Measurements from ENCODE around the gene SCN8A. TPM values are rescaled to one million over a fixed set of nuclear protein-coding genes. Genes with fewer than 3 reads are reported as not detected.
A peak's percentile ranks its signal among the peaks of the same experiment; 100 is the strongest.

The SCN8A gene
- polyA plus RNA-seq, 1 donor = 0.25 TPM

DNA sequence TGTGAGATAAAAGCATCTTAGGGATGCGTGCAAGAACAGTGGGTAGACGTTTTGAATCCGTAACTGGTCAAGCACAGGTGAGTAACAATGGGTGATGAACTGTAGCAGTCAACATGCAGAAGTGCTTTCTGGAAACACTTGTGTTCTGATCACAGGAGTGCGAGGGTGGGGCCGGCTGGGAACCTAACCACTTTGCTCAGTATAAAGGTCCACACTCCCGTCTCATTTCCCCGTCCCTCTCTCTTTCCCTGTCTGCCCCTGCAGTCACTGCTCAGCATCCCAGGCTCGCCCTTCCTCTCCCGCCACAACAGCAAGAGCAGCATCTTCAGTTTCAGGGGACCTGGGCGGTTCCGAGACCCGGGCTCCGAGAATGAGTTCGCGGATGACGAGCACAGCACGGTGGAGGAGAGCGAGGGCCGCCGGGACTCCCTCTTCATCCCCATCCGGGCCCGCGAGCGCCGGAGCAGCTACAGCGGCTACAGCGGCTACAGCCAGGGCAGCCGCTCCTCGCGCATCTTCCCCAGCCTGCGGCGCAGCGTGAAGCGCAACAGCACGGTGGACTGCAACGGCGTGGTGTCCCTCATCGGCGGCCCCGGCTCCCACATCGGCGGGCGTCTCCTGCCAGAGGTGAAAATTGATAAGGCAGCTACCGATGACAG lies 130.4 kb downstream of the SCN8A start:
- peak; percentile 23 for DNase-seq

DNA sequence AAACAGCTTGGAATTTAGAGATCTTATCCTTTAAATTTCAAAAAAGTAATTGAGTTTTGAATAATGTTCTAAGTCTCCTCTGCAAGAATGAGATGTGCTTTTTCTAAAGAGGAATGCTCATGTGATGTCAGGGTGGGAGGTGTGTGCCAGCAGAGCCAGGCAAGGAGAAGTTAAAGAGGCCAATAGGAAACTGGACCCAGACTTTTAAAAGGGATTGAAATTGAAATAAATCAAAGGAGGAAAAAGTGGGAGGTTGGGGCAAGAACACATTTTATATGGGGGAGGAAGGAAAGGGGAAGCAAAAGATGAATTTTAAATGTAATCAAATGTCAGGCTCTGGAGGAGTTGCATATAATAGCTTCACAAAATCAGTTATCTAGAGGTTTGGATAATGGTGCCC lies 131.4 kb downstream of the SCN8A start:
- no peak for DNase-seq

DNA sequence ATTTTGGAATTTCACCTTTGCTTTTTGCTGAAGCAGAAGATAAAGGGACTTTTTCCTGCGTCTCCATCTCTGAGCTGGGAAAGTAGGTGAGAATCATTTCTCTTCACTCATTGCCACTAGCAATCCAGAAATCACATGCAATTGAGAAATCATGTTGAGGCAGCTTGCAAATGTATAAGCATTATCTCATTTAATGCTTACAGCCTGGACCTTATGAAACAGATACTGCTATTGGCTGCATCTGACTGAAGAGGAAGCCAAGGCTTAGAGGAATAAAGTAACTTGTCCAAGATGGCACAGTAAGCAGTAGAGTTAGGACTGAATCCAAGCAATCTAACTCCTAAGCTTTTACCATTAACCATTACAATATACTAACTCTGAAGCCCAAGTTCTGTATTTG lies 135.1 kb downstream of the SCN8A start:
- DNase-seq = no peak

DNA sequence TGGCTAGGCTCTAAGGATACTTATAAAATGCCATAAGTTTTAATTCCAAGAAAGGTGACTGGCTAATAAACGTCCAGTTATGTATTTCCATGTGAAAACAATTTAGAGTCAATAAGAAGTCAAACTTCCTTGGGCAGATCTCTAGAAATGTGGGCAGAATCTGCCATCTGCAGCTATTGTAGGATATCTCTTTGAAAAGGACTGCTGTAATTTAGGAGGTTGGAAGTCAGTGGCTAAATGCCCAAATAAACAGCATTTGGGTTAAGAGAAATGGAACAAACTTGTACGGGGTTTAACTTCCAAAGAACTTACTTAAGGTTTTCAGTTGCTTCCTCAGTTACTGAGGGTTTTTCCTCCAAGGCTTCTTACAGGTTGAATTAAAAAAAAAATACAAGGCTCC lies 135.9 kb downstream of the SCN8A start:
- no peak for DNase-seq

DNA sequence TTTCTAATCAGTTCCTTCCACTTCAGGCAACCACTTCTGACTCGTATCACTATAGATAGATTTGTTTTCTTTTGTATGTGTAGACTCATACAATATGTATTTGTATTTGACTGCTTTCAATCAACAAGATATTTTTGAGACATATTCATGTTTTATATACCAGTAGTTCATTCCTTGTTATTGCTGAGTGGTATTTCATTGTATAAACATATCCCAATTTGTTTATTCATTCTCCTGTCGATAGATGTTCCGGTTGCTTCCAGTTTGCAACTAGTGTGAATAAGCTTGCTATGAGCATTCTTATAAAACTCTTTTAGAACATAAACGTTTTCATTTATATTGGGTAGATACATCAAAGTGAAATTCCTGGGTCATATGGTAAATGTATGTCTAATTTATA lies 138.3 kb downstream of the SCN8A start:
- DNase-seq = no peak

DNA sequence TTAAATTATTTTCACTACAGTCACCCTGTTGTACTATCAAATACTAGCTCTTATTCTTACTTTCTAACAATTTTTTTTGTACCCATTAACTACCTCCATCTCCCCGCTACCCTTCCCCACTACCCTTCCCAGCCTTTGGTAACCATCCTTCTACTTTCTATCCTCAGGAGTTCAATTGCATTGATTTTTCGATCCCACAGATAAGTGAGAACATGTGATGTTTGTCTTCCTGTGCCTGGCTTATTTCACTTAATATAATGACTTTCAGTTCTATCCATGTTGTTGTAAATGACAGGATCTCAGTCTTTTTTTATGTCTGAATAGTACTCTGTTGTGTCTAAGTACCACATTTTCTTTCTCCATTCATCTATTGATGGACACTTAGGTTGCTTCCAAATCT lies 139.7 kb downstream of the SCN8A start:
- no peak for DNase-seq

DNA sequence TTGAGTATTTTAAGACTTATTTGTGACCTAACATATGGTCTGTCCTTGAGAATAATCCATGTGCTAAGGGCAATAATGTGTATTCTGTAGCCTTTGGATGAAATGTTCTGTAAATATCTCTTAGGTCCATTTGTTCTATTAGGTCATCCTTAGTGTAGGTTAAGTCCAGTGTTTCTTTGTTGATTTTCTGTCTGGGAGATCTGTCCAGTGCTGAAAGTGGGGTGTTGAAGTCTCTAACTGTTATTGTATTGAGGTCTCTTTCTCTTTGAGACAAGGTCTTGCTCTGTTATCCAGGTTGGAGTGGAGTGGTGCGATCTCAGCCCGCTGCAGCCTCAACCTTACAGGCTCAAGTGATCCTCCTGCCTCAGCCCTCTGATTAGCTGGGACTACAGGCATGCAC lies 149.5 kb downstream of the SCN8A start:
- no peak for DNase-seq

DNA sequence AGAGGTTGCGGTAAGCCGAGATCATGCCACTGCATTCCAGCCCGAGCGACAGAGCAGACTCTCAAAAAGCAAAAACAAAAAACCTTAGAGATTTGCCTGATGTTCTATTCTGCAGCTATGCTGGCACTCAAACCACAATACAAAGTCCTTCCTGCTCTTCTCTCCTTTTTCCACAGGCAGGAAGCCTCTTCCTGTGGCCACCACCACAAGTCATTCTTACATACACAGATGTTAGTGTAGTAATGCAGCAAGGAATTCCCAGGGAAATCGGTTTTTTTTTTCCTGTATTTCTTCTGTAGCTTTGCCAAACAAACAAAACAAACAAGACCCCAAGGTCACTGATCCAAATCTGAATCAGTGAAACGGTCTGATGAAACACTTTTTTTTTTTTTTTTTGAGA lies 153.2 kb downstream of the SCN8A start:
- no peak for DNase-seq

DNA sequence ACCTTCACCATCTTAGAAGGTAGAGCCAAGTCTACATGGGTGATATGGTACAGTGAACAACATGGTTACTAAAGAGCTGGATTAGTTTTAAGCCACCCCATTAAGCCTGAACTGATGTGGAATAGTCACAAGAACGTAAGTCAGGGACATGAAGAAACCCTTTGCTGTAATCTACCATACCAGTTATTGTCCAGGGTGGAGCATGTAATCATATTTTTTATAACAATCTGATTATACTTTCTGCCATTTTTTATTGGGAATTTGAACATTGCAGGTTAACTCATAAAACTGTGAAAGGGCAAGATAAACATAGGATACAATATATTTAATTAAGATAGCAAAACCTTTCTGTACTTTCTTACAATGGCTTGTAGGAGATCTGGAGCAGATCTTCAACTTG lies 153.9 kb downstream of the SCN8A start:
- DNase-seq = no peak

DNA sequence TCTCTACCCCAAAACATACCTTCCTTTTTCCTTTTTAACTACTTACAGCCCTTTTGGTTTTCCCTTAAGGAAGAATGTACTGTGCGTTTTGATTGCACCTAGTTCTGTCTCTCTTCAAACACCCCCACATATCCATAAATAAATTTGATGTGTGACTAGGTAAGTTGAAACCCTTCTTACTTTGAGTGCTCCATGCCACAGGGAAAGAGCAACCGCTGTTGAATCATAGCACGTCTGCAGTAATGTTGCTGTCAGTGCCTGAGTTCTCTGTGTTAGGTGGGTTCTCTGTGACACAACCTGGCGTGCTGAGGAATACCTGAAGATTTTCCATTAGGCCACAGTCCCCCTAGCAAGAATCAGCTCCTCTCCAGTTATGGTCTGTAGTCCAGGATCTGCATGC lies 155.4 kb downstream of the SCN8A start:
- DNase-seq = no peak

DNA sequence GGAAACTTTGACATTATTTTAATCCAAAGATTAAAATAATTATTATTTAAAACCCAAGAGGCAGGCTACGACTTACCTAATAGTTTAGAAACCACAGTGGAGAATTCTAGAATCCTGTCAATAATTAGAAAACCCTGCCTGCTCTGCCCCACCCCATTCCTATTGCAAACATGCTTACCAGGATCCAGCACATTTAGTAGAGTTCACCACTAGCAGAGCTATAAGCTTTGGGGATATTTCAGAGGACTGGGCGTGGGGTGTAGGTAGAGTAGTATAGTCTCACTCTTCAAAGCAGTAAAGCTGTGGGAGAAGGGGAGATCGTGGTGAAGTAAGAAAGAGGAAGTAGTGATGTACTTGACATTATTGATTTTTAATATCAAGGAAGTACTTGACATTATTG lies 157.2 kb downstream of the SCN8A start:
- no peak for DNase-seq

DNA sequence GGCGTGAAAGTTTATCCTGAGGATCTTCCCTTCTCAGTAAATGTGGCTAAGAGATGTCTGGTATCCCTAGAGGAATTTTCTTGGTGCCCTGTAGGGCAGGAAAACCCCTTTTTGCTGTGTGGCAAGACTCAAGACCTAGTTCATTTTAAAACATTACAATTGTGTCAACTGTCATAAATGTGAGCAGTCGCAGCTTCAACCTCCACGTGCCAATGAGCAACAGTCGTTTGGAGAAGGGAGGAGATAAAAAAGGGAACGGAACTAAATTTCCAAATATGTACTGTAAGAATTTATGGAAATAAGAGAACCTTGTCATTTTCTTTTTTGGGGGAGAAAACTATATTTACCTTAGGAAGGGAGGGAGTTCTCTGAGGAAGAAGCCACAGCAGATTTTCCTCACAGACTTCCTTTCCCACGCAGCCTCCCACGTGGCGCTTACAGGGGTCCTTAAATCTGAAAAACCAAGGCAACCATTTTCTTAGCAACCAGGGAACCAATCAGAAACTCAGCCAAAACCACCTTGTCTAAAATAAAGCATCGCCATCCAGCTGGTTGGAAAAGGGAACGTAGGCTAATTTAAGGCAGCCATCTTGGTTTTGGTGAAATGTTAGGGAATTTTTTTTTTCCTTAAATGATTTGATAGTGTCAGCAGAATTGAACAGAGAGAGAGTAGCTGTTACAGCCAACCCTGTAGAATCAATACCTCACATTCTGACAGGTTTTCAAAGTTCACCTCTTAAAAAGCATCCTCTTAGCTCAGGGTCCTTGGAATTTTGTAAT lies 158.4 kb downstream of the SCN8A start:
- no peak for DNase-seq

DNA sequence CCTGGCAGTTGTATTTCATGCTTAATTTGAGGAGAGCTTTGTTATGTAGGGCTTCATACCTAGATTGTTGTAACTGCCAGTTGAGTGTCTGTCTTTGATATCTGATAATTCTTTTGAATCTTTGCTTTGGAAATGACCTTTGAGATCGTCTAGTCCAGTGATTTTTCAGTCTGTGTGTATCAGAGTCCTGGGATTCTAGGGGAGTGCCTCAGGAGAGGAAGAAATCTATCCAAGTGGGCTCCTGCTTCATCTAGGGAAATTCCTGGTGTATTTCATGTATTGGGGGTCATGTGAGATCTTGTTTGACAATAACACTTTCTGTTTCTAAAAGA lies 158.9 kb downstream of the SCN8A start:
- DNase-seq = no peak

DNA sequence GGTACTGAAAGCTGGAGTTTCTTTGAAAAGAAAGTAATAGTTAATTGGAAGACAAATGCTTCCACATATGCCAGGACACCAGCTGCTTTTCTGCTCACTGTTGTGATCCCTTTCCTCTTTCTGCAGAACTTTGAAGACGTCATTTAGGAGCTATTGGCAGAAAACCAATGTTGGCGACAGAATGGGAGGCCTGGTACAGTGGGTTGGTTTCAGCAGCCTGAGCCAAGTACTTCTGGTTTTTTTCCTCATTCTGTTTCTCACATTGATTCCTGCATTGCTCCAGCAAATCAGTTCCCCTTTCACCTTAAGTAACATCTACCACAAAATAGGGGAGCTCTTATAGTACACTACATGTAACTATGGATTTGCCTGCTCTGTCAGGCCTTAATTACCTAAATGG lies 160.6 kb downstream of the SCN8A start:
- DNase-seq = peak; percentile 78

DNA sequence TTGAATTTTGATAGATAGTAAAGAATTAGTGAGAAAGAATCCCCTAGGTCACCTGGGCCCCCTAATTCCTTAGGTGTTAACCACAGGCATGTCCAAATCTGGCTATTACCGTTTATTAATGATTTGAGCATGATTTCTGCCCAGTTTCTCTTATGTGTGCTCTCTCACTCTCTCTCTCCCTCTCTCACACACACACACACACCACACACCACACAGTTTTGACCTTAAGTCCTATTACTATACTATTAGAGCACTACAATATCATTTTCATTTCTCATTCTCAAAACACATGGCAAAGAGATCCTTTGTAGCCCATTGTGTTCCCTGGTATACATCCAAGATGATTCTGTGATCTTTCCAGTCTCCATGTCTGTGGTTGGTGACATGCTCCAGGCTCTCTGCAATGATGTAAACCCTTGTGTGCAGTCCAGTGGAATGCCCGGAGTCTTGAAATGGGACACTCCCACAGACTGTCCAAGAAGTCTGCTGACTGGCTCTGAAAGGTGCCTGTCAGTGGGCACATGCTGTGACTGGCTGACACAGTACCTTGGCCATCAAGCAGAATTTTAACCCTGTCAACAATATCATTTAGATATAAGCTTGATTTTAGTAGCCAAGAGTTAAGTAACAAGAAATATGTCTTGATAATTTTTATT lies 161.3 kb downstream of the SCN8A start:
- peak; percentile 64 for DNase-seq

DNA sequence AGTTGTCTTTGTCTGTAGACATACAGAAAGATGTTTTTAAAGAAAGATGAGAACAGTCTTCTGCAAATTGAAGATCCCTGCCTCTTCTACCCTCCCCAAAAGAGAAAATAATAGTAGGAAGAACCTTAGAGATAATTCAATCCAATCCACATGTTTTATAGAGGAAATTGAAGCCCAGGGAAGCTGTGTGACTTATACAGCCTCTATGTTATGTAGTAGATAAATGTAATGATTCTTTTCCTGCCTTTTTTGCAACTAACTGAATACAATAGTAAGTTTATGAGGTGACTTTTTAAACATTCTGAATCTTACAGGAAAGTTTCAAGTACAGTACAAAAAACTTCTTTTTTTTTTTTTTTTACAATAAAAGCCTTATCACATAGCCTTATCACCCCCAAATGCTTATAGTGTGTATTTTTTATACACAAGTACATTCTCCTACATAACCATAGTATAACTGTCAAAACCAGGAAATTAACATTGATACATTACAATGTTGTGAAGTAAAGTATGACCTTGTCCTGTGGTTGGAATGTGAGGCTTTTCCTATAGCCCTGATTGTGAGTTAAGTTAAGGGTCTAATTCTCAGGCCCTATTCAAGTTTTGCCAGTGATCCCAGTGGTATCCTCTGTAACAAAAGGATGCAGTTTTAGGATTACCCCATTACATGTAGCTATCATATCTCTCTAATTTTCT lies 163.1 kb downstream of the SCN8A start:
- DNase-seq = no peak

DNA sequence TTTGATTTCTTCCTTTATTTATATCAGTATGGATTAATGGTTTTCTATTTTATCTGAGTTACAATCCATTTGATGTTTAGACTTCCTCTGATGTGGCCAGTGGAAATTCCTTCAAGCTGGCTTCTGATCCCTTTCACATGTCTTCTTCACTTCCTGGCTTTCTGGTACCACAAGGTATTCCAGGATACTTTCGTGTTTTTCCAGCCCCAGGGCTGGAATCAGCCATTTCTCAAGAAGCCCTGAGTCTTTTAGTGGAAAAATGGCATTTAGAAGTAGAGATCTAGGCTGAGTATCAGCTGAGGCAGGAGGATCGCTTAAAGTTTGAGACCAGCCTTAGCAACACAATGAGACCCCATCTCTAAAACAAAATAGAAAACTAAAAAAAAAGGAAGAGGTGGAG lies 164.2 kb downstream of the SCN8A start:
- DNase-seq = no peak

DNA sequence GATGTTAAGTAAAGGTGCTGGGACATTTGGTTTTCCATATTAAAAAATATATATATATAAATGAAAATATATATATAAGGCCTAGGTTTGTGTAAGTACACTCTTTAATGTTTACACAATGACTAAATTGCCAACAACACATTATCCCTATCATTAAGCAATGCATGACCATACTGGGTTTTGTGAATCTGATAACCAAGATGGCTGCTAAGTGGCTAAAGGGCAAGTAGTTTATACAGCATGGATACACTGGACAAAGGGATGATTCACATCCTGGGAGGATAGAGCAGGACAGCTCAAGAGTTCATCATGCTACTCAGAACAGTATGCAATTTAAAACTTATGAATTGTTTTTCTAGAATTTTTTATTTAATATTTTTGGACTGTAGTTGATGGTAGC lies 168.1 kb downstream of the SCN8A start:
- no peak for DNase-seq

DNA sequence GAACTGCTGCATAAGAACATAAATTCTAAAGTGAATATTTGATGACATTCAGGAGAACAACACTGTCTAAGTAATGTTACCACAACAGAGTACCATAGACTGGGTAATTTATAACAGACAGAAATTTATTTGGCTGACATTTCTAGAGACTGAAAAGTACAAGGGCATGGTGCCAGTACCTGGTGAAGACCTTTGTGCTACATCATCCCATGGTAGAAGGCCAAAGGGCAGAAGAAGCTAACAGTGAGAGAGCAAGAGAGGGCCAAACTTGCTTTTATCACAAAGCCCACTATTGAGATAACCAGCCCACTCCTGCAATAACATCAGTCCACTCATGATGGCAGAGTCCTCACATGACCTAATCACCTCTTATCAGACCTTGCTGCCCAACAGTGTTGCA lies 168.7 kb downstream of the SCN8A start:
- DNase-seq = no peak

DNA sequence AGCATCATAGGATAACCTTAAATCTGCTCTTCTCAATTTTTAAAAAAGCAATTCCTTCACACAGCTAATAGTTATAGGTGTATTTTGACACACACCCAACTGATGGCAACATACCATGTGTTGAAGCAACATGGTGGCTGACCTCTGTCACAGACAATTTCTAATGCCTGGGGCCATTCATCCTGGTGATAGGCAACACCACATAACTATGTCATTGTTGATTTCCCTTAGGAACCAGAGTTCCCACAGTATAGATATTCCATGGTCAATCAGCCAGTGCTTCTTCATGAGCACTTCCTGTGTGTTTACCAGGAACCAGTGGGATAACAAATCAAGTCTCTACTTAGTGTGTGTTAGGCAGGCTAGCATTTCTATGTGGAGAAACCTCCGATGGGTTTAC lies 169.2 kb downstream of the SCN8A start:
- no peak for DNase-seq

DNA sequence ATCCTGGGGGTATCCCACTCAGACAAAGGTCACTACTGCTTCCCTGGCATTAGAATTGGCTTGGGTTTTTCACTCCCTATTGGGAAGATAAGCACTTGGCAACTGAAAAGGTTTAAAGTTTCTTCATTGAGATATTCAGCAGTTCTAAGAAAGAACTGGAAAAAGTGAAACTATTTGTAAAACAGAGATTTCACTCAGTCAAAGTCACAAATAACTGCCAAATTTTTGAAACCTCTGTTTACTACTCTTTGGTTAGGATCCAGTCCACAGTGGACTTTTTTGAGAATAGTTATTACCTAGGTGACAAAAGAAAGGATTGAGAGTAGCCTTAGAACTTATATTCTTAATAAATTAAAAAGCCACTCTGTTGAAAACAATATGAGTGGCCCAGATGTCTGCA lies 172.7 kb downstream of the SCN8A start:
- no peak for DNase-seq

DNA sequence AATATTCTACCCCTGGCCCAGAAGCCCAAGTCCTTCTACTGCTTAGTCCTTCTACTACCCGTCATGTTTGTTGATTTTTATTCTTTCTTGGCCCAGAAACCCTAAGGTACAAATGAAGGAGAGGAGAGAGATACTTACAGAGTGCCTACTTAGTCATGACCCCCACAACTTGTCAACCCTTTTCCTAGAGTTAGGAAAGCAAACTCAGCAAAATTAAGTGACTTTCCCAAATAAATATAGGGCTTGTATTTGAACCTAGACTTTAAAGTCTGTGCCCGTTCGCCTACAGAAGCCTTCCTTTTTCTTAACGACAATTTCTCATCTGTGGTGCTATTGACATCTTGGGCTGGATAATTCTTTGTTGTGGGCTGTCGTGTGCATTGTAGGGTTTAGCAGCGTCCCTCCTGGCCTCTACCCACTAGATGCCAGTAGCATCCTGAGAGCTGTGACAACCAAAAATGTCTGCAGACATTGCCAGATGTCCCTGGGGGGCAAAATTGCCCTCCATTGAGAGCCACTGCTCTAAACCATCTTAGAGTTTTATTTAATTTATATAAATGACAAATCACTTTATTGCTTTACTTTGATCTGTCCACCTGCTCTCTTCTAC lies 175.1 kb downstream of the SCN8A start:
- no peak for DNase-seq

DNA sequence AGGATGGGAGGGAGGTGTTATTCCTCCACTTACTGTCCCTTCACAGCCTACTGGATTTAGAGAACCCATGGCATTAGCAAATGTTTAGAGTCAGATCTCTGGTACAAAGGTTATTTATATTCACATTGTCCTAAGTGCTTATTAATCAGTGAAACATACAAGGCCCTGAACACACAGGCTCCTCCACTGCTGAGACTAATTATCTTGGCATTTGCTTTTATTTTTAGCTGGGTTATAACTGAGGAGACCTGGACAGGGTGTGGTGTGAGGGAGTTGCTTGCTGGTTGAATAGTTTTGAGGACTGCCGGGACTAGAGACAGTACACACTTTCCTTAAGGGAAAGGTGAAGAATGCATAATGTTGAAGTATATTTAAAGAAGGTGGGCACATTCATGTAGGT lies 180.0 kb downstream of the SCN8A start:
- no peak for DNase-seq

All from hindlimb muscle (tissue), 1 donor.